CD4-positive, alpha-beta T cell treated with Interleukin-1 beta for 1 hour (primary cell): ENCODE data around the gene GALE.
"Not testable (repeated sequence)": the region's sequence is repeated elsewhere in the genome, so short reads cannot be mapped to it uniquely, and the experiment has no call there.

Experiments used
- DNase-seq, 2 donors: peaks; one replicate each; pipeline ENCODE4 v3.0.0-alpha.2; 2020 to 2022

The GALE gene

GRCh38 chr1:23791516-23792047 lies 9.0 kb downstream of the GALE start:
- DNase-seq, result peak in 1 of 2 donors; percentile 32

GRCh38 chr1:23790696-23791515 lies 9.6 kb downstream of the GALE start, which contains the start of gene LYPLA2:
LYPLA2 (plus strand) TSS chr1:23791145; CDS start chr1:23792683, 1,538 bp downstream.
- peak; percentile 86 to 87 for DNase-seq

- DNase-seq, result no peak
Measured at GRCh38 chr1:23788695-23789094, 11.9 kb downstream of the GALE start.

GRCh38 chr1:23787701-23788100 lies 12.9 kb downstream of the GALE start:
- DNase-seq, result no peak

GRCh38 chr1:23784846-23785245 lies 15.7 kb downstream of the GALE start:
- DNase-seq, result no peak

- not testable (repeated sequence) for DNase-seq
Measured at GRCh38 chr1:23783141-23783540, 17.4 kb downstream of the GALE start.

GRCh38 chr1:23779826-23780371 lies 20.7 kb downstream of the GALE start:
- DNase-seq, result no peak

GRCh38 chr1:23777979-23778814 lies 22.4 kb downstream of the GALE start, which contains the start of gene PITHD1:
PITHD1 (plus strand) TSS chr1:23778418; CDS start chr1:23778516, 98 bp downstream.
- peak; percentile 86 to 87 for DNase-seq

GRCh38 chr1:23776217-23776616 lies 24.3 kb downstream of the GALE start:
- no peak for DNase-seq

GRCh38 chr1:23774174-23774880 lies 26.2 kb downstream of the GALE start:
- DNase-seq, result no peak

- DNase-seq, result no peak
Measured at GRCh38 chr1:23772854-23773242, 27.7 kb downstream of the GALE start.

- DNase-seq, result peak; percentile 82 to 86
Measured at GRCh38 chr1:23772049-23772853, 28.3 kb downstream of the GALE start.

GRCh38 chr1:23768733-23769132 lies 31.8 kb downstream of the GALE start:
- no peak for DNase-seq

GRCh38 chr1:23763041-23763577 lies 37.4 kb downstream of the GALE start:
- DNase-seq, result no peak

- no peak for DNase-seq
Measured at GRCh38 chr1:23759277-23759676, 41.3 kb downstream of the GALE start.

- DNase-seq, result no peak
Measured at GRCh38 chr1:23757812-23758211, 42.7 kb downstream of the GALE start.

GRCh38 chr1:23756676-23757075 lies 43.9 kb downstream of the GALE start:
- no peak for DNase-seq

- no peak for DNase-seq
Measured at GRCh38 chr1:23752909-23753308, 47.6 kb downstream of the GALE start.

- DNase-seq, result no peak
Measured at GRCh38 chr1:23751815-23752200, 48.7 kb downstream of the GALE start.

- peak; percentile 42 to 54 for DNase-seq
Measured at GRCh38 chr1:23751050-23751814, 49.3 kb downstream of the GALE start.

- DNase-seq, result no peak
Measured at GRCh38 chr1:23748016-23748415, 52.5 kb downstream of the GALE start.
